Fibroblast of skin of left biceps (primary cell): ENCODE results near the gene GYG2.
"Not testable (repeated sequence)": the region's sequence is repeated elsewhere in the genome, so short reads cannot be mapped to it uniquely, and the experiment has no call there.

Experiments
- DNase-seq, 2 experiments: peaks; one replicate each; pipeline ENCODE4 v3.0.0-alpha.2; 2013; ENCODE audit warnings: low read depth in 2 of 2

GYG2 gene

DNA sequence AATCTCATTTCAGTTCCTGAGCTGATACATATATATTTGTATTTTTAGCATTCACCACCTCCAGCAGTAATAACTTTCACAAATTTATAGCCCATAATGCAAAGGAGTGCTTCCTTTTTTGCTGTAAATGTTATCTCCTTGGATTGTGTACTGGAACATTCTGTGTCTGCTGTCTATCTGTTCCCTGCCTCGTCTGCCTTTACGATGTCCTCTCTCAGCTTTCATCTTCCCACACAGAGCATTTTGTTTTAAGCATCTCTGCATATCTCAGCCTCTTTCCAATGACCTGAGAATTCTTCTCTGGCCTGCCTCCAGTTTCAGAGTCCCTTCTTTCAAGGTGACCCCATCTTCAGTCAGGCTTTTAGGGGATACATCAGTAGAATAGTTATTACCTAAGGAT, 43.1 kb downstream of the GYG2 start:
- no peak for DNase-seq

DNA sequence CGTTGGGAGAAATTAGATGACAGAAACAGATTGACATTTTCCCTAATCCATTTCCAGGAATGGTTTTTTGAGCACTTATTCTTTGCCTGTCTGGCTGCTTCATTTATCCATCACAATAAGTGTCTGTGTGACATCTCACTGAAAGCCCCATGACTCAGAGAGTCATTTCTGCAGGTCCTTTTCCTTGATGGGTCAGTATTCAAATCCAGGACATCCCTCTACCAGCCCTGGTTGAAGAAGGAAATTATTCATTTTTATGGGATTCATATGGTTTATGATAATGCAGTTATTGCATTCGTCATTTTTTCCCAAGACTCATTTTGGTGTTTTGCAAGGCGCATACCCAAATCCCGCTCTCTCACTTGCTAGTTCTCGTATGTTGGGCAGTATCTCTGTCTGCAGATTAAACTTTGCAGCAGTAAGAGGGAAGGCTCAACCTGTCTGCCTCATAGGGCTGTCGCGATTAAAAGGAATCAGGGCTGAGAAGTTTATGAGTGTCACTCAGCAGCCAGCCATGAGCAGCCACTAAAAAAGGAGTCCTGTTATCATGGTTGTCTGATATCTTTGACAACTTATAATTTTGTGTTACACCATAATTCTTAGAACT, 44.0 kb downstream of the GYG2 start:
- no peak for DNase-seq

DNA sequence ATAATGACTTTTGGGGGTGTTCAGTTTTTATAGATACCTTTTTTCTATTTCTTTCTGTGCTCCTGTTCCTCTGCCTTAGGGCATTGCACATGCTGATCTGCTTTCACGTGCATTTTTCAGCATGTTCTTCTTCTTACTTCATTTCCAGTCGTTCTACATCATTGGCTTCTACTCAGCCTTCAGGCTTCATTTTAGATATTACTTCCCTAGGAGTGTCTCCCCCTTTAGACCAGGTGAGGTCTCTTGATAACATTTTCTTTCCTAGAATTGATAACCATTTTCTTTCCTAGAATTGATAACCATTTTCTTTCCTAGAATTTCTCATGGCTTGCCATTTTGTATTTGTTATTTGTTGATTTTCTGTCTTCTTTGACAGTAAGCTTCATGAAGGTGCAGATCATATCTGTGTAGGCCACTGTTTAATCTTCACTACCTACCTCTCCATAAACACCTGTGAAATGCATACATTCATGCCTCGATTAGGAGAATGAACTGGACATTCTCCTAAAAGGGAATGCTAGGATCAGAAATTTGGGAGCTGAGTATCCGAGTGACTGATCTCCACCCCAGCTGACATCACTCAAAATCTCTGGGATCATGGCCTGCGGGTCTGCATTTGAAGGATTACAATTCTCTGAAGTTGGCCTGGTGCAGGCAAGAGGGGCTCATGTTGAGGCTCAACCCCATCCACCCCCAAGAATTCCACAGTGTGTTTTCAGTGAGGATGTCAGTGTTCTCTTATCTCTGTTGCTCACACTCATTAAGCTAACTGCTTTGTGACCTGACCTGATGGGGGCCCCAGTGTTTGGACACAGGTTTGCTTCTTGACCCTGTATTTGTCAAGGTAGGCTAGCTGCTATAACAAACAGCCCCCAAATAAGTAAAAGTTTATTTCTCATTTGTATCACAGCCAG, 45.7 kb downstream of the GYG2 start:
- DNase-seq: no peak

DNA sequence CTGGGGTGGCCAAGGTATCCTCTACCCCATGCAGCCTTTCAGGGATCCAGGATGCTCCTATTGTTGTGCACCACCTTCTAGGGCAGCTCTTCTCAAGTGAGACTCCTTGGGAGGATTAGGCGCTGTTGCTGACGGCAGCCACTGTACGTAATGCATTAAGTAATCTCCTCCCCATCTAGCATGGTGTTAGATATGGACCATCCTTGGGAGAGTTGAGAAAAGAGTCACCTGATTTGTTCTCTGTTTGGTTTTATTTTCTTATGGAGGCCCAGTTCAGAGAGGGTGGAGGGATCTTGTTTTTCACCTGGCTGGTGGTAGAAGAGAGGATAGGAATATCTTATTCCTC, 46.4 kb downstream of the GYG2 start:
- no peak for DNase-seq

DNA sequence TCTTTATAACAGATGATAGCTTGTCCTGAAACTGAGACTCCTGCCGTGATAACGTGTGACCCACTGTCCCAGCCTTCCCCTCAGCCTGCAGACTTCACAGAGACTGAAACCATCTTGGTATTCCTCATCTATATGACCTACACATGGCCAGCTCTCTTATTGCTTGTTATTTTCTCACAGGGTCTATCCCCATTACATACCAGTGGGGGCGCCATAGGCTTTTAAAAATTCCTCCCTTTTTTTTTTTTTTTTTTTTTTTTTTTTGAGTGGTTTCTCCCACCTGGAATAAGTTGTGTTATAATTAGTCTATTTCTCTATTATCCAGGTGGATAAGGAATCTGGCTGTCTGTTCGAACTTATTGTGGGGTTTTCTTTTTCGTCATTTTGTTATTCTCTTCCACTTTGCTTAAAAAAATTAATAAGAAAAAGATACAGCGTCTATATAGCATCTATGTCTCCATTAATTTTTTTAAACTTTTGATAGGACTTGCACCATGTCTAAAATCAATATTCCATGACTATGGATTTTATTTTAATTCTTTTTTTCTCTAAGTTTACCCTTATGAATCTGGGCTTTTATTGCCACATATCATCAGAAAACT, 47.2 kb downstream of the GYG2 start:
- DNase-seq: no peak

DNA sequence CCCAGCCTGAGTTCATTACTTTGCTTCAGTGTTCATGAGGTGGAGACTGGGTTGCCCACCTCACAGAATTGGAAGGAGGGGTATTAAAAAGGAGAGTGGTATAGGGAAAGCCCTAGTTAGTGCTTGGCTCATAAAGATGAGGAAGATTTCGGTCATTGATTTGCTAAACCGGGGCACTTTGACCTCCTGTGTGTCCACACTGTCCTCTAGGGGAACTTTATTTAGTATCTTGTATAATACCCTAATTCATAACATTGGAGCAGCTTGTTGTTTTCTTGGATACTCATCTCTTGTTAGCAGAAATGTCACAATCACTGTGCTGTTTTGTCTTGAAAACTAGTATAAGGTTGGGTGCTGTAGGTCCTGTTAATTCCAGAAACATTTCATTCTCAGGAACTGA, 49.8 kb downstream of the GYG2 start:
- no peak for DNase-seq

DNA sequence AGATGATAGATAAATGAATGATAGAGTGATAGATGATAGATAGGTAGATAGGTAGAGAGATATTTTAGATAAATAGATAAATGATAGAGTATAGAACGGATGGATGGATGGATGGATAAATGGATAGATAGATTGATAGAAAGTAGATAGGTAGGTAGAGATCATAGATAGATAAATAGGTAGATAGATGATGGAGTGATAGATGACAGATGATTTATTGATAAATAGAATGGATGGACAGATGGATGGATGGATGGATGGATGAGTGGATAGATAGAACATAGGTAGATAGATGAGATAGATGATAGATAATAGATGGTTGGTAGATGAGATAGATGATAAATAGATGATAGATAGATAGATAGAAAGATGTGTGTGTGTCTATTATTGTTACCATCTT, 50.9 kb downstream of the GYG2 start:
- no peak for DNase-seq

DNA sequence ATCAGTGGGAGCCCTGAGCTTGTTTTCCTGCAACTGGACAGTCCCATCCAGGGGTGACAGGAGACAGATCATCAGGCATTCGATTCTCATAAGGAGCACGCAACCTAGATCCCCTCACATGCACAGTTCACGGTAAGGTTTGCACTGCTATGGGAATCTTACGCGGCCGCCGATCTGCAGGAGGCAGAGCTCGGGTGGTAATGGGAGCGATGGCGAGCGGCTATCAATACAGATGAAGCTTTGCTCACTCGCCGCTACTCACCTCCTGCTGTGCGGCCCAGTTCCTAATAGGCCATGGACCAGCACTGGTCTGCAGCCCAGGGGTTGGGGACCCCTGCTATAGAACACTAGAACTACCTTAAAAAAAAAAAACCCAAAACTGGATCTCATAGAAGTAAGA, 55.0 kb downstream of the GYG2 start:
- no peak for DNase-seq

DNA sequence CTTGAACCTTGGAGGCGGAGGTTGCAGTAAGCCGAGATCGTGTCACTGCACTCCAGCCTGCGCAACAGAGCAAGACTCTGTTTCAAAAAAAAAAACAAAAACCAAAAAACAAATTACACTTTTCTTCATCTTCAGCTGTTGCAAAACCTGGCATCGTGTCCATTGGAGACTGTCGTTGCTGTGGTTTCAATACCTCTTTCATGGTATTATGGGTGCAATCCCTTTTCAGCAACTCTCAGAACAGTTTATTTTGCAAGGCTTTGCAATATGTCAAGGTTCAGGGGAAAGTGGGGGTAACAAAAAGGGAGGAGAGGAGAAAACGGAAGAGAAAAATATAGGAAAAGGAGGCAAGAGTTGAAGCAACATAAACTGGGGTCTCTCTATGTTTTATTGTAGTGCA, 59.6 kb downstream of the GYG2 start:
- DNase-seq: no peak

DNA sequence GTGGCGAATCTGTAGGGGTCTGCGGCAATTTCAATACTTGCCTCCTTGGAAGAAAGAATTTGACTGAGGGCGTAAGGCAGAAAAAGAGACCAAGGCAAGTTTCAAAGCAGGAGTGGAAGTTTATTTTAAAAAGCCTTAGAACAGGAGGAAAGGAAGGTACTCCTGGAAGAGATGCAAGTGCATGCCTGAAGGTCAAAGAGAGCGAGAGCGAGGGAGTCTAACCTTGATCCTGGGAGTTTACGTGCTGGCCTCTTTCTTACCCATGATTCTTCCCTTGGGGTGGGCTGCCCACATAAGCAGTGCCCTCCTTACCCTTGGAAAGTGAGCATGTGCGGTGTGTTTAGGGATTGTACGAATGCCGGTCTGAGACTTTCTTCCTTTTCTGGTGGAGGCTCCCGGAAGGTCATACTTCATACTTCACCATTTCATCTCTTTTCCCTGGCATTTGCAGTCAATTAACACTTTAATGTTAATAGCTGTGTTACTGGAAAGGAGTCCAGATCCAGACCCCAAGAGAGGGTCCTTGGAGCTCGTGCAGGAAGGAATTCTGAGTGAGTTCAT, 60.4 kb downstream of the GYG2 start:
- DNase-seq: no peak

DNA sequence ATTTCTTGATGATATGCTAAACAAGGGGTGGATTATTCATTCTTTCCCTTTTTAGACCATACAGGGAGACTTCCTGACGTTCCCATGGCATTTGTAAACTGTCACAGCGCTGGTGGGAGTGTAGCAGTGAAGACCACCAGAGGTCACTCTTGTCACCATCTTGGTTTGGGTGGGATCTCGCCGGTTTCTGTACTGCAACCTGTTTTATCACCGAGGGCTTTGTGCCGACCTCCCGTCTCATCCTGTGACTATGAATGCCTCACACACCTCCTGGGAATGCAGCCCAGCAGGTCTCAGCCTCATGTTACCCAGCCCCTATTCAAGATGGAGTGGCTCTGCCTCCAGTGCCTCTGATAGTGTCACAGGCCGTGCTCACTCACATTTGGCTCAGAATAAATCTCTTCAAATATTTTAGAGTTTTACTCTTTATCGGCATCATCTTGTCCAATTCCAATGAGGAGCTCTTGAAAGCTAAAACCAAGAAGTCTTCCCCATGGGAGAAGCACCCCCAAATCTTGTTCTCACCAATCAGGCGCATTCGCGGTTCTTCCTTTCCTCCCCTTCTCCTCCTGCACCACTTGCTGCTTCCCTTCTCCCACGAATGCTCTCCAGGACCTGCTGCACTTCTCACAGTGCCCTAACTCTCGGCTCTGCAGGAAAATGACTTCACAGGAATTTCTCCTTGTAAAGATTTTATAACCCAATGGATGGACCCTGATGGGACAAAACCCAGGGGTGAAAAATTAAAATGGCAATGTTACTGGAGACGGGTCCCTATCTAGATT, 61.2 kb downstream of the GYG2 start:
- DNase-seq: not testable (repeated sequence)

DNA sequence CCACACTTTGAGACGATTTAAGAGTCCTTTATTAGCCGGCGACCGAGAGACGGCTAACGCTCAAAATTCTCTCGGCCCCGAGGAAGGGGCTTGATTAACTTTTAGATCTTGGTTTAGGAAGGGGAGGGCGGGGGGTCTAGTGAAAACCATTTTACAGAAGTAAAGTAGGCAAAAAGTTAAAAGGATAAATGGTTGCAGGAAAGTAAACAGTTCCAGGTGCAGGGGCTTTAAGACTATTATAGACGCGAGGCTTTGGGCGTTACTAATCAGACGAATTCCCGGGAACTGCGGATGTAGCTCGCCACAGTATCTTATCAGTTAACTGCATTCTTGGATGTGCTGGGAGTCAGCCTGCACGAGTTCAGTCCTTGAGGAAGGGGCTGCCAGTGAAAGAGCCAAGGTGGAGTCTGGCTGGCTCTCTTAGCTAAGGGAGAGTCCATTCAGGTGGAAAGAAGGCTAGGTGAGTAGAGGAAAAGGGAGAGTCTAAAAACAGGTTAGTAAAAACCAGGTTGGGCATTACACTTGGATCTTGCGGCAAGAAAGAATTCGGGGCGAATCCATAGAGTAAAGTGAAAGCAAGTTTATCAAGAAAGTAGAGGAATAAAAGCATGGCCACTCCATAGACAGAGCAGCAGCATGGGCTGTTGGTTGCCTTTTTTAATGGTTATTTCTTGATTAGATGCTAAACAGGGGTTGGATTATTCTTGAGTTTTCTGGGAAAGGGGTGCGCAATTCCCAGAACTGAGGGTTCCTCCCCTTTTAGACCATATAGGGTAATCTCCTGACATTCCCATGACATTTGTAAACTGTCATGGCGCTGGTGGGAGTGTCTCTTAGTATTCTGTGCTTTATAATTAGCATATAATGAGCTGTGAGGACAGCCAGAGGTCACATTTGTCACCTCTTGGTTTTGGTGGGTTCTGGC, 62.1 kb downstream of the GYG2 start:
- not testable (repeated sequence) for DNase-seq

DNA sequence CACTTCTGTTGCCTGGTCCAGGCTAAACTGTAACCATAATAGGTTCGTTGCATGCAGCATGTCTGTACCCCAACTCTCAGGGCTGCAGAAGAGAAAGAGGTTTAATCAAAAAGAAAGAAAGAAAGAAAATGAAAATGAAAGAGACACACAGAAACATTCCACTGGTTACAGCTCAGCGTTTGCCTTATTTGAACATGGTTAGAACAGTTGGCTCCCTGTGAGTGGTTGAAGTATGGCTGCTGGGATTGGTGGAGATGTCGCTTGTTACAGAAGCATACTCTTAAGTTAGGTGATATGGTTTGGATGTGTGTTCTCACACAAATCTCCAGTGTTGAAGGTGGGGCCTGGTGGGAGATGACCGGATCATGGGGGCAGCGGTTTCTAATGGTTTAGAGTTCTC, 64.1 kb downstream of the GYG2 start:
- DNase-seq: no peak

DNA sequence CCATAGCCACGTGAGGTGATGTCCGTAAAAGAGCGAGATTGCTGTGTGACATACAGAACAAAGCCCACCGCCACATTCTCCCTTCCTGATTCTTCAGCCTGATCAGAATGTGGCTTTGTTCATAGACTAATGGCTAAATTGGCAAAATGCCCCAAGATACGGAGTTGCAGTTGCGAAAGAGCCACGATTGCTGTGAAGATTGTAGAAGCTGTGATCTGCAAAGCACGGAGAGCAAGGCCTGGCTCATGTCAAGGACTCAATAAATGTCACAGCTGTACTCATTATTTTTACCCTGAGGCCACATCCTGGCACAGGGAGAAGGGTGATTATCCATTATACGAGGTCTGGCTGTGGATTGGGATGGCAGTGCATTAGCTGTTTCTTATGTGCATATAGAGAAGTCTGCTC, 66.2 kb downstream of the GYG2 start:
- DNase-seq: peak; percentile 10 to 13

DNA sequence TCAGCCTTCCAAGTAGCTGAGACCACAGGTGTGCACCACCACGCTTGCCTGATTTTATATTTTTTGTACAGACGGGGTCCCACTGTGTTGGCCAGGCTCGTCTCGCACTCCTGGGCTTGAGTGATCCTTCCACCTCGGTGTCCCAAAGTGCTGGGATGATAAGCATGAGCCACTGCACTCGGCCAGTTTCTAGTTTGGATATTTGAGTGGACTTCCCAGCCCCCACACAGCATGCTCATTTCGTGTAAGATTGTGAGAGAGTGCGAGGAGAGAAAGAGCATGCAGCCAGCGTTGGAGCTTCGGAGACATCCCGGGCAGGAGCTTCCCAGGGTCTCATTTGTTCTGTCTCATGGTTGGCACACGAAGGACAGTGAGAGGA, 68.6 kb downstream of the GYG2 start:
- no peak for DNase-seq

DNA sequence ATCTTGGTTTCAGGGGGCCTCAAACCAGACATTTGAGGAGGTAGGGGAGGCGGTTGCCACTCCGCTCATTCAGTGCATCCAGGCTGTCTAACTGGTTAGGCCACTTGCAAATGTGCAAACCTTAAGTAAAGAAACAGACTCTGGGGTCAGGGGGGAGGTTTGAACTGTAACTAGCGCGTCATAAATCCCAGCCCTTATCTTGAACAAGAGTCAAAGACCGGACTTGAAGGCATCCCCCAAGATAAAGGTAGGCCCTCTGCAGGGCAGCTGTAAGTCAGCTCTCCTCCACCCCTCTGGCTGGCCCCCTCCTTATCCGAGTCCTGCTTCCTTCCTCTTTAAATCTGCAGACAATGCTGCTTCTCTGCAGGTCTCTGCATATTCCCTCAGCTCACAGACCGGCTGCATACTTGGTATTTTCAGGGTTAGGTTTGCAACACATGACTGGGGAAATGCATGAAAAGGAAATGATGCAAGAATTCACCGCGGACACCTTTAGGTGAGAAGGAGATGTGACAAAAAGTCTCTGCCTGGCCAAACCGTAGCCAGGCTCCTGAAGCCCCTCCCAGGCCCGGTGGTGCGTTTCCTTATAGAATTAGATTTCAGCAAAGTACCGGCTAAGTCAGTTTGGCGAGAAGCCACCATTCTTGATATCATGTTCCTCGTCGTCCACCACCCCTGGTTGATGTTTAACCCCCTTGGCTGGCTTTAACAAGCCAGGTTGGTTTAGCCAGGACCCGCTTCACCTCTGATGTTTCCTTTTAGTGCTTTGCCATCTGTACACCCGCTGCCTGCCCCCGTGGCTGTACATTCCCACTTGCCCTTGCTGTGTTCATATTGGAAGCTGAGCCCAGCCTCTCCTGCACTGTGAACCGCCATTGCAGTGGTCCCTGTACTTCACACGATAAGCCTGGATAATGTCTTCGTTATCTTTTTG, 69.2 kb downstream of the GYG2 start:
- DNase-seq: not testable (repeated sequence)

DNA sequence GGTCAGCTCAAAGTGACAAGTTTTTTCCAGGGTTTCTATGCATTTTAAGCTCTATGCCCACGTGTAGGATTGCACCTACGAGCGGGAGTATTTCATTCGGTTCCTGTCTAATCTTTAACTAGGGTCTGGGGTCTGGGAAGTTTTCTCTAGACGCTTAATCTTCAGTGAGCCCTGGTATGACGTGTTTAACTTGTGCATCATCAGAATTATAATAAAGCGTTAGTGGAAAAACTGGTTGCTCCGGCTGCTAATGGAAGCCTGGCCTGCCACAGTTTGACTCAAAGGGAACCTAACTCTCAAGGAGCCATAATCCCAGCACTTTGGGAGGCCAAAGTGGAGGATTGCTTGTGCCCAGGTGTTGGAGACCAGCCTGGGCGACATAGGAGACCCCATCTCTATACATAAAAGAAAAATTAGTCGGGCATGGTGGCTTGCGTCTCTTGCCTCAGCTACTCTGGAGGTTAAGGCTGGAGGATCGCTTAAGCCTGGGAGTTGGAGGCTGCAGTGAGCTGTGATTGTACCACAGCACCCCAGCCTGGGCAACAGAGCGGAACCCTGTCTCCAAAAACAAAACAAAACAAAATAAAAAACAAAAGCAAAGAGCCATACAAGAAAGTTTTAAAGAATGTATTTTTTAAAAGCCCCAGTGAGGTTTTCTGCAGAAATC, 70.2 kb downstream of the GYG2 start:
- no peak for DNase-seq

DNA sequence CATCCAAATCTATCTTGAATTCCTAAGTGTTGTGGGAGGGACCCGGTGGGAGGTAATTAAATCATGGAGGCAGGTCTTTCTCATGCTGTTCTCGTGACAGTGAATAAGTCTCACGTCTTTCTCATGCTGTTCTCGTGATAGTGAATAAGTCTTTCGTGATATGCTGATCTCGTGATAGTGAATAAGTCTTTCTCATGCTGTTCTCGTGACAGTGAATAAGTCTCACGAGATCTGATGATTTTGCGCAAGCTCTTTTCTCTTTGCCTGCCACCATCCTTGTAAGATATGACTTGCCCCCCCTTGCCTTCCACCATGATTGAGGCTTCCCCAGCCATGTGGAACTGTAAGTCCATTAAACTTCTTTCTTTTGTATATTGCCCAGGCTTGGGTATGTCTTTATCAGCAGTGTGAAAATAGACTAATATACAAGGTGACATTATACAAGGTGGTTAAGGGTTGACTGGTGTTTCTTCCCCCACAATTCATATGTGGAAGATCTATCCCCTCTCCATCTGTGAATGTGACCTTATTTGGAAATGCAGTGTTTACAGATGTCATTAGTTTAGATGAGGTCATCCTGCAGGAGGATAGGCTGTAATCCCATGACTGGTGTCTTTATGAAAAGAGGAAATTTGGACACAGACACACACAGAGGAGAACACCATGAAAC, 72.8 kb downstream of the GYG2 start:
- no peak for DNase-seq

DNA sequence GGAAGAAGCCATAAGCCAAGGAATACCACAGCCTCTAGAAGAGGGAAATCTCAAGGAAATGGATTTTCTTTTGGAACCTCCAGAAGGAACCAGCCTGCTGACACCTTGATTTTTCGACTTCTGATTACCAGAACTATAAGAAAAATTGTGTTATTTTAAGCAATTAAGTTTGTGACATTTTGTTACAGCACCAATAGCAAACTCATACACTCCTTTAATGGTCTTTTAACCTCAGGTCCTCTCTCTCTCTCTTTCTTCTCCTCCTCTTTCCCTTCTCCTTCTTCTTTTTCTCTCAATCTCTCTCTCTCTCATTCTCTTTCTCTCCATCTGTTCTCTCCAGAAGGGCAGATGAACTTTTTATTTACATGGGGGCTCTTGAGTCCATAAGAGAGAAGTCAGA, 74.1 kb downstream of the GYG2 start:
- DNase-seq: no peak
